ENCODE data around the gene WNT6.

DNA sequence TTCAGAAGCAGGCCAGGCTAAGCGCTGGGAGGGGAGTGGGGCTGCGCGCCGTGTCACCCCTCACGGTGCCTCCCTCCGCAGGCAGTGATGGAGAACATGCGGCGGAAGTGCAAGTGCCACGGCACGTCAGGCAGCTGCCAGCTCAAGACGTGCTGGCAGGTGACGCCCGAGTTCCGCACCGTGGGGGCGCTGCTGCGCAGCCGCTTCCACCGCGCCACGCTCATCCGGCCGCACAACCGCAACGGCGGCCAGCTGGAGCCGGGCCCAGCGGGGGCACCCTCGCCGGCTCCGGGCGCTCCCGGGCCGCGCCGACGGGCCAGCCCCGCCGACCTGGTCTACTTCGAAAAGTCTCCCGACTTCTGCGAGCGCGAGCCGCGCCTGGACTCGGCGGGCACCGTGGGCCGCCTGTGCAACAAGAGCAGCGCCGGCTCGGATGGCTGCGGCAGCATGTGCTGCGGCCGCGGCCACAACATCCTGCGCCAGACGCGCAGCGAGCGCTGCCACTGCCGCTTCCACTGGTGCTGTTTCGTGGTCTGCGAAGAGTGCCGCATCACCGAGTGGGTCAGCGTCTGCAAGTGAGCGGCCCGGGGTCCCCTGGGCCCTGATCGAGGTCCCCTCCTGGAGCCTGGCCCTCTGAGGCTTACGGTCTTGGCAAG lies 33.2 kb downstream of the WNT6 start:
- TF ChIP-seq, protein P1, sequence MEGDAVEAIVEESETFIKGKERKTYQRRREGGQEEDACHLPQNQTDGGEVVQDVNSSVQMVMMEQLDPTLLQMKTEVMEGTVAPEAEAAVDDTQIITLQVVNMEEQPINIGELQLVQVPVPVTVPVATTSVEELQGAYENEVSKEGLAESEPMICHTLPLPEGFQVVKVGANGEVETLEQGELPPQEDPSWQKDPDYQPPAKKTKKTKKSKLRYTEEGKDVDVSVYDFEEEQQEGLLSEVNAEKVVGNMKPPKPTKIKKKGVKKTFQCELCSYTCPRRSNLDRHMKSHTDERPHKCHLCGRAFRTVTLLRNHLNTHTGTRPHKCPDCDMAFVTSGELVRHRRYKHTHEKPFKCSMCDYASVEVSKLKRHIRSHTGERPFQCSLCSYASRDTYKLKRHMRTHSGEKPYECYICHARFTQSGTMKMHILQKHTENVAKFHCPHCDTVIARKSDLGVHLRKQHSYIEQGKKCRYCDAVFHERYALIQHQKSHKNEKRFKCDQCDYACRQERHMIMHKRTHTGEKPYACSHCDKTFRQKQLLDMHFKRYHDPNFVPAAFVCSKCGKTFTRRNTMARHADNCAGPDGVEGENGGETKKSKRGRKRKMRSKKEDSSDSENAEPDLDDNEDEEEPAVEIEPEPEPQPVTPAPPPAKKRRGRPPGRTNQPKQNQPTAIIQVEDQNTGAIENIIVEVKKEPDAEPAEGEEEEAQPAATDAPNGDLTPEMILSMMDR (conservative IDR thresholded peaks at IDR 0.05) = peak; percentile 22; the same call in 1 of the 2 replicates
- TF ChIP-seq EZH2 (IDR thresholded peaks at IDR 0.05; ENCODE audit: low read depth) = no peak

Data from PC-9 (cell line).